Activated T-helper 17 cell treated with anti-CD3 and anti-CD28 coated beads, Interleukin-2, amount 50 U/mL, for 72 hours (primary cell): ENCODE data around the gene CERT1. TPM values are rescaled to one million over a fixed set of nuclear protein-coding genes. Genes with fewer than 3 reads are reported as not detected.

ENCODE experiments used
- ATAC-seq: fragments of 150-1000 bp; cut with Tn5 transposase; replicated peaks from 2 replicates; pipeline ENCODE4 v1.10.0; 2021; ENCODE audit warnings: mild to moderate bottlenecking, moderate library complexity
- H3K27ac Mint-ChIP-seq: one replicate; pipeline ENCODE4 v1.8.0; 2022; ENCODE audit warnings: mixed read lengths
- H3K27me3 Mint-ChIP-seq: one replicate; pipeline ENCODE4 v1.8.0; 2022; ENCODE audit warnings: mixed read lengths
- H3K36me3 Mint-ChIP-seq: one replicate; pipeline ENCODE4 v1.8.0; 2022; ENCODE audit warnings: low read depth, mild to moderate bottlenecking, mixed read lengths
- H3K4me1 Mint-ChIP-seq: one replicate; pipeline ENCODE4 v1.8.0; 2022; ENCODE audit warnings: mixed read lengths
- H3K4me3 Mint-ChIP-seq: one replicate; pipeline ENCODE4 v1.8.0; 2022; ENCODE audit warnings: mild to moderate bottlenecking, mixed read lengths
- H3K9me3 Mint-ChIP-seq: one replicate; pipeline ENCODE4 v1.8.0; 2022; ENCODE audit warnings: mixed read lengths
- total RNA-seq, 2 donors: library from RNA; stranded (reverse); gene quantifications; one replicate each; pipeline ENCODE4 v1.2.3, GENCODE V29; 2022

The CERT1 gene
- total RNA-seq, 2 donors from 2014 or later: 24.9 to 40.3 TPM

- H3K27ac Mint-ChIP-seq: no peak overlapping the region
- no peak for ATAC-seq
- no peak overlapping the region for H3K4me3 Mint-ChIP-seq
- peaks cover 10% of the 10 kb centered on the region for H3K9me3 Mint-ChIP-seq
- no peaks in the 10 kb centered on the region for H3K27me3 Mint-ChIP-seq
- peaks cover 7% of the 10 kb centered on the region for H3K4me1 Mint-ChIP-seq
- peaks cover 47% of the 10 kb centered on the region for H3K36me3 Mint-ChIP-seq
Observed at GRCh38 chr5:75446068-75446467, 65.4 kb downstream of the CERT1 start.

GRCh38 chr5:75441560-75441959 is 69.9 kb downstream of the CERT1 start:
- Mint-ChIP-seq H3K36me3 (peaks cover 10% of the 10 kb centered on the region), H3K4me3 (no peak overlapping the region), H3K4me1 (peaks cover 7% of the 10 kb centered on the region), H3K9me3 (peaks cover 10% of the 10 kb centered on the region), H3K27me3 (no peaks in the 10 kb centered on the region), H3K27ac (no peak overlapping the region)
- no peak for ATAC-seq

GRCh38 chr5:75439276-75439675 is 72.2 kb downstream of the CERT1 start:
- H3K9me3 Mint-ChIP-seq: peaks cover 6% of the 10 kb centered on the region
- H3K36me3 Mint-ChIP-seq: peaks cover 18% of the 10 kb centered on the region
- no peak for ATAC-seq
- H3K27me3 Mint-ChIP-seq: no peaks in the 10 kb centered on the region
- peaks cover 17% of the 10 kb centered on the region for H3K4me1 Mint-ChIP-seq
- H3K27ac Mint-ChIP-seq: no peak overlapping the region
- no peak overlapping the region for H3K4me3 Mint-ChIP-seq

GRCh38 chr5:75438722-75439121 is 72.7 kb downstream of the CERT1 start:
- no peak overlapping the region for H3K27ac Mint-ChIP-seq
- H3K4me1 Mint-ChIP-seq: peaks cover 17% of the 10 kb centered on the region
- H3K27me3 Mint-ChIP-seq: no peaks in the 10 kb centered on the region
- peaks cover 6% of the 10 kb centered on the region for H3K9me3 Mint-ChIP-seq
- no peak overlapping the region for H3K4me3 Mint-ChIP-seq
- H3K36me3 Mint-ChIP-seq: peaks cover 18% of the 10 kb centered on the region
- no peak for ATAC-seq

- no peaks in the 10 kb centered on the region for H3K9me3 Mint-ChIP-seq
- H3K4me3 Mint-ChIP-seq: no peak overlapping the region
Observed at GRCh38 chr5:75435096-75435495, 76.3 kb downstream of the CERT1 start.

GRCh38 chr5:75433814-75434506 is 77.5 kb downstream of the CERT1 start:
- ATAC-seq: peak; percentile 56
- Mint-ChIP-seq H3K4me1 (peaks cover 10% of the 10 kb centered on the region), H3K36me3 (peaks cover 12% of the 10 kb centered on the region), H3K27ac (no peak overlapping the region), H3K27me3 (no peaks in the 10 kb centered on the region), H3K9me3 (no peaks in the 10 kb centered on the region), H3K4me3 (no peak overlapping the region)

More at GRCh38 chr5:75435096-75435495, 76.3 kb downstream of the CERT1 start:
- Mint-ChIP-seq H3K36me3 (peaks cover 12% of the 10 kb centered on the region), H3K4me1 (peaks cover 10% of the 10 kb centered on the region), H3K27me3 (no peaks in the 10 kb centered on the region), H3K27ac (peak overlapping the region; percentile 67)
- no peak for ATAC-seq

- H3K36me3 Mint-ChIP-seq: peaks cover 87% of the 10 kb centered on the region
- ATAC-seq: no peak
- H3K27me3 Mint-ChIP-seq: no peaks in the 10 kb centered on the region
- H3K27ac Mint-ChIP-seq: no peak overlapping the region
- H3K4me1 Mint-ChIP-seq: no peaks in the 10 kb centered on the region
- H3K9me3 Mint-ChIP-seq: no peaks in the 10 kb centered on the region
- no peak overlapping the region for H3K4me3 Mint-ChIP-seq
Observed at GRCh38 chr5:75414241-75414640, 97.2 kb downstream of the CERT1 start.

GRCh38 chr5:75412111-75412990 is 99.1 kb downstream of the CERT1 start:
- H3K27me3 Mint-ChIP-seq: no peaks in the 10 kb centered on the region

GRCh38 chr5:75405296-75405695 is 106.1 kb downstream of the CERT1 start:
- peak; percentile 60 for ATAC-seq
- Mint-ChIP-seq H3K36me3 (peaks cover 55% of the 10 kb centered on the region), H3K27ac (no peak overlapping the region), H3K4me1 (no peaks in the 10 kb centered on the region), H3K27me3 (no peaks in the 10 kb centered on the region), H3K4me3 (no peak overlapping the region), H3K9me3 (no peaks in the 10 kb centered on the region)

More at GRCh38 chr5:75412111-75412990, 99.1 kb downstream of the CERT1 start:
- Mint-ChIP-seq H3K9me3 (no peaks in the 10 kb centered on the region), H3K4me3 (no peak overlapping the region), H3K27ac (peak overlapping the region; percentile 7), H3K4me1 (no peaks in the 10 kb centered on the region), H3K36me3 (peaks cover 76% of the 10 kb centered on the region)
- no peak for ATAC-seq

- no peak for ATAC-seq
- Mint-ChIP-seq H3K36me3 (peaks cover 51% of the 10 kb centered on the region), H3K27ac (no peak overlapping the region), H3K9me3 (no peaks in the 10 kb centered on the region), H3K4me3 (no peak overlapping the region), H3K27me3 (no peaks in the 10 kb centered on the region), H3K4me1 (no peaks in the 10 kb centered on the region)
Observed at GRCh38 chr5:75395277-75395676, 116.2 kb downstream of the CERT1 start.

GRCh38 chr5:75389430-75389829 is 122.0 kb downstream of the CERT1 start:
- H3K9me3 Mint-ChIP-seq: no peaks in the 10 kb centered on the region
- peak overlapping the region; percentile 4 for H3K4me3 Mint-ChIP-seq
- H3K27me3 Mint-ChIP-seq: no peaks in the 10 kb centered on the region
- peak; percentile 99 for ATAC-seq
- peaks cover 6% of the 10 kb centered on the region for H3K4me1 Mint-ChIP-seq
- H3K27ac Mint-ChIP-seq: no peak overlapping the region
- H3K36me3 Mint-ChIP-seq: peaks cover 75% of the 10 kb centered on the region

- Mint-ChIP-seq H3K27me3 (no peaks in the 10 kb centered on the region), H3K36me3 (peaks cover 78% of the 10 kb centered on the region), H3K4me3 (no peak overlapping the region), H3K27ac (no peak overlapping the region), H3K4me1 (peaks cover 6% of the 10 kb centered on the region), H3K9me3 (no peaks in the 10 kb centered on the region)
- ATAC-seq: no peak
Observed at GRCh38 chr5:75387806-75388205, 123.6 kb downstream of the CERT1 start.

- Mint-ChIP-seq H3K27me3 (no peaks in the 10 kb centered on the region), H3K36me3 (peaks cover 96% of the 10 kb centered on the region), H3K4me1 (no peaks in the 10 kb centered on the region), H3K4me3 (no peak overlapping the region), H3K27ac (no peak overlapping the region), H3K9me3 (no peaks in the 10 kb centered on the region)
- no peak for ATAC-seq
Observed at GRCh38 chr5:75384218-75384617, 127.2 kb downstream of the CERT1 start.

GRCh38 chr5:75381456-75381855 is 130.0 kb downstream of the CERT1 start:
- Mint-ChIP-seq H3K27ac (no peak overlapping the region), H3K4me3 (no peak overlapping the region), H3K36me3 (peaks cover 92% of the 10 kb centered on the region), H3K4me1 (no peaks in the 10 kb centered on the region), H3K9me3 (no peaks in the 10 kb centered on the region), H3K27me3 (no peaks in the 10 kb centered on the region)
- ATAC-seq: no peak

- Mint-ChIP-seq H3K9me3 (no peaks in the 10 kb centered on the region), H3K4me3 (no peak overlapping the region), H3K4me1 (no peaks in the 10 kb centered on the region), H3K36me3 (peaks cover 93% of the 10 kb centered on the region), H3K27ac (no peak overlapping the region), H3K27me3 (no peaks in the 10 kb centered on the region)
- ATAC-seq: no peak
Observed at GRCh38 chr5:75380099-75380498, 131.3 kb downstream of the CERT1 start.
